Thyroid gland (tissue), 4 donors: Measurements from ENCODE around the gene RHOC.

Experiments
- POLR2A ChIP-seq, 2 donors: fragments of 450-650 bp; IDR thresholded peaks; one replicate each; pipeline ENCODE4 v1.6.1; 2017; ENCODE audit warnings: antibody characterized with exemption in 2 of 2, mild to moderate bottlenecking in 2 of 2, moderate library complexity in 1 of 2
- TF ChIP-seq, protein P1 (sequence below), 6 experiments: fragments of 200-600 bp in 3 of 6; fragments of 450-650 bp in 3 of 6; sonication (generic) in 3 of 6; IDR thresholded peaks; one replicate each; pipeline ENCODE4 v1.5.1; 2016 to 2019; ENCODE audit warnings: antibody characterized with exemption in 6 of 6, mild to moderate bottlenecking in 2 of 6, inconsistent platforms in 1 of 6, moderate library complexity in 1 of 6

DNA sequence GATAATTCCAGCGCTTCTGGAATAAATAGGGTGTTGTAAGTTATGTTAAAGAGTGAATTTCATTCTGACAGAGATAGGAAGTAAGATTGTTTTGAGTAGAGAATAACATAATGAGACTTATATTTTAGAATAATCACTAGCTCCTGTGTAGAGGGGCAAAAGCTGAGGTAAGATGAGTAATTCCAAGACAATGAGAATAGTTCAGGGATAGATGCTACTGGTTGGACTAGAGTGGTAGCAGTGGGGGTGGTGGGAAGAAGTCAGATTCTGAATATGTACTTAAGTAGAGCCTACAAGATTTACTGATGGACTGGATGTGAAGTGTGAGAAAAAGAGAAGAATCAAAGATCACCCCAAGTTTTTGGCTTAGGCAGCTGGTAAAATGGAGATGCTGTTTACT, 55.7 kb downstream of the RHOC start:
- no peak for TF ChIP-seq POLR2A (IDR thresholded peaks at IDR 0.05)
- TF ChIP-seq, protein P1, sequence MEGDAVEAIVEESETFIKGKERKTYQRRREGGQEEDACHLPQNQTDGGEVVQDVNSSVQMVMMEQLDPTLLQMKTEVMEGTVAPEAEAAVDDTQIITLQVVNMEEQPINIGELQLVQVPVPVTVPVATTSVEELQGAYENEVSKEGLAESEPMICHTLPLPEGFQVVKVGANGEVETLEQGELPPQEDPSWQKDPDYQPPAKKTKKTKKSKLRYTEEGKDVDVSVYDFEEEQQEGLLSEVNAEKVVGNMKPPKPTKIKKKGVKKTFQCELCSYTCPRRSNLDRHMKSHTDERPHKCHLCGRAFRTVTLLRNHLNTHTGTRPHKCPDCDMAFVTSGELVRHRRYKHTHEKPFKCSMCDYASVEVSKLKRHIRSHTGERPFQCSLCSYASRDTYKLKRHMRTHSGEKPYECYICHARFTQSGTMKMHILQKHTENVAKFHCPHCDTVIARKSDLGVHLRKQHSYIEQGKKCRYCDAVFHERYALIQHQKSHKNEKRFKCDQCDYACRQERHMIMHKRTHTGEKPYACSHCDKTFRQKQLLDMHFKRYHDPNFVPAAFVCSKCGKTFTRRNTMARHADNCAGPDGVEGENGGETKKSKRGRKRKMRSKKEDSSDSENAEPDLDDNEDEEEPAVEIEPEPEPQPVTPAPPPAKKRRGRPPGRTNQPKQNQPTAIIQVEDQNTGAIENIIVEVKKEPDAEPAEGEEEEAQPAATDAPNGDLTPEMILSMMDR (IDR thresholded peaks at IDR 0.05) = no peak
